HS-5 (cell line): Measurements from ENCODE around the gene DDR2.

Experiments
- DNase-seq: peaks from one replicate; pipeline ENCODE4 v3.0.0-alpha.2; 2012; ENCODE audit warnings: low read depth

The DDR2 gene

GRCh38 chr1:162699366-162699765 lies 67.1 kb downstream of the DDR2 start:
- no peak for DNase-seq

GRCh38 chr1:162700131-162700530 lies 67.9 kb downstream of the DDR2 start:
- no peak for DNase-seq

GRCh38 chr1:162701286-162701685 lies 69.0 kb downstream of the DDR2 start:
- no peak for DNase-seq

DNA sequence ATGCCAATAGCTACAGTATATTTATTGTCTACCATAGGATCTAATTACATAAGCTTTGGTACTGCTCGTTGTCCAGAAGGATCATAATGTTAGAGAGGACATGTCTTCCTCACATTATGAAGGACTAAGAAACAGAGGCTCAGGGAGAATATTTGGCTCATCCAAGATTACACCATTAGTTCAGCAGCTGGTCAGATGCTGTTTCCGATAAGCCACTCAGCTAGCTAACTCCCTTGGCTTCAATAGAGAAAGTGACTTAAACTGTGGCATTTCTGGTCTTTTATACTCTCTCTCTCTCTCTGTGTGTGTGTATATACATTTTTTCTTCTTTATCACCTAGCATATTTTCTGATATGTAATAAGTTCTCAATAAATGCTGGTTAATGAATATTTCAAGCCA lies 70.4 kb downstream of the DDR2 start:
- no peak for DNase-seq

DNA sequence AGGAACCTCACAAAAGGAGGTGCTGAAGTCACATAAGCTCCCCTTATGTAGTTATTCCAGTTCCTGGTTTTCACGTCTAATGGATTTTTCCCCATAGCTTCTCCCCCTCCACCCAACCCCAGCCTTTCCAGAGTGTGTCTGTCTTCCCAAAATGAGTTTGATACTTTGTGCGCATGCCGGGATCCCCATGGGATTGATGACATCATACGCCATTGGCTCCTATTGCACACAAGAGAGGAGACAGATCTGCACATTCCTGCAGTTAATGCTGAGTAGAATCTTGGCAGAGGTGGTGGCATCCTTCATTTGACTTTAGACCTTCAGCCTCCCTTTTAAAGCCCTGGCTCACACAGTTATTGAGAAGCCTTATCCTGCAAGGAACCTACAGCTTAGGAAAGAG lies 71.4 kb downstream of the DDR2 start:
- DNase-seq = no peak

DNA sequence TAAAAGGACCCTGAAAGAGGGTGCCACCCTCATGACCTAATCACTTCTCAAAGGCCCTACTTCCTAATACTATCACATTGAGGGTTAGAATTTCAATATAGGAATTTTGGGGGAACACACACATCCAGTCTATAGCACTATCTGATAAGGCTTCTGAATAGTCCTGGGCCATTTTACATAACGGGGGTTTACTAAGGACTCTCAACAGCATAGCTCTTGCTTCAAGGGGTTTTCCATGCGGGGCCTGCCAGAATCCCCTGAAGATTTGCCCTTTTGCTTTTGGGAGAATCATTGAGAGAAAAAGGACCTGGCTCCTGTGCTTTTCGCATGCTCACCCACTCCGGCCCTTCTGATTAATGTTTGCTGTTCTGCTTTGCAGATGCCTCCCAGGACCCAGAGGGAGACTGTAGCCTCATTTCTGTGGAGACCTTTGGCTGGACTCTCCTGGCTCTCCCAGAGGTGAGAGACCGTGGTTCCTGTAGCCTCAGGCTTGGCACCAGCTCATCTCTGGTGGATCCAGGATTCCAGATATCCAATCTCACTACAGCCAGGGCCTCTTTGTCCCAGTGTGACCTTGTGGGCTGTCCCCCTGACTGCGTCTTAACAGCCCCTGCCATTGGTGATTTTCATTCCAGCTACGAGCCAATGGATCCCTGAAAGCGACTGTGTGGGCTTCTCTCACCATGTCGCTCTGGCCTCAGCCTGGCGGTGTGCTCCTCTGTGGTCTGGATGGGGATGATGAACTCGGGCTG lies 72.6 kb downstream of the DDR2 start:
- DNase-seq = no peak

GRCh38 chr1:162706003-162706402 lies 73.7 kb downstream of the DDR2 start:
- DNase-seq = no peak

- DNase-seq = no peak
Observed at GRCh38 chr1:162706606-162707005, 74.3 kb downstream of the DDR2 start.

DNA sequence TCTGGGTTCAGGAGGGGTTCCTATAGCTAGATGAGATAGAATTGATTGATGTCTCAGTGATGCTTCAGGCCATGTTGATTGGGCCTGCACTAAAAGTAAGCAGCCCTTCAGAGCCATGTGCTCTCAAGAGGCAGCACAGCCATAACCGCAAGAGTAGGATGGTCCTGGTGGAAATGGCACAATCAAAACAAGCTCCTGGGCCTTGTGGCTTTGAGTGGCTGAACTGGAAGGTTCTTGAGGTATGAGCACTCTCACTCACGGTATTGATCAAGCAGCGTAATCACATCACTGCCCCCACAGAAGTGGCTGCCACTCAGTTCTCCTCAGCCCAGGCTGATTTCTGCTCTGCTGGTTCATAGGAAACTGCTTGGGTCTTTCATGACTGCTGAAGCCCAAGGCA lies 76.0 kb downstream of the DDR2 start:
- DNase-seq = no peak

DNA sequence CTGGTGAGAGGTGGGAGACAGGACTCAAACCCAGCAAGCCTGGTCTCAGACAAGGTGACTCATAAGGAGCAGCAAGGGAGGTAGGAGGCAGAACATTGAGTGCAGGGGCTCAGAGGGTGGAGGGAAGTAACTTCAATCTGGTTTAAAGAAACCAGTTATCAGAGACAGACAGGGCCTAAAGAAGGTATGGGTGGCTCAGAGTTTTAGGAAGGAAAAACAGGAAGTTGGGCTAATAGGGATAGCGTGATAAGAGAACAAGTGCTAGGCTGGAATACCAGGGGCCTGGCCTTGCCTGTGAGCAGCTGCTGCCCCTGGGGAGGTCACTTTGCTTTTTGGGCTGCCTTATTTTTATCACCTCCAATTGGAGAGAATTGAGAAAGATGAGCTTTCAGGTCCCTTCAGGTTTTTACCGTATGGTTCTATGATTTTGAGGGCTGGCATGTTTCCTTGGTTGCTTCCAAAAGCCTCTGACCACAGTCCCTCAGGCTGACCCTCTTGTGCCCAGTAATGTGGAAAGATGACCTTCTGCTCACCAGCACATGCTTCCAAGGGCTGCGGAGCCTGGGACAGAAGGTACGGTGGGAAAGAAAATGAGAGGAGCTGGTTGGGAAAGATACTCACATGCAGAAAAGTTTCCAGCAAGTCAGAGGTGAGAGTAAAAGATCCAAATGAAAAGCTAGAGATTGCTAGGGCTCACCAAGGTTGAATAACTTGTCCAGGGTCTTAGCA lies 77.0 kb downstream of the DDR2 start:
- no peak for DNase-seq

GRCh38 chr1:162709870-162710269 lies 77.6 kb downstream of the DDR2 start:
- no peak for DNase-seq

DNA sequence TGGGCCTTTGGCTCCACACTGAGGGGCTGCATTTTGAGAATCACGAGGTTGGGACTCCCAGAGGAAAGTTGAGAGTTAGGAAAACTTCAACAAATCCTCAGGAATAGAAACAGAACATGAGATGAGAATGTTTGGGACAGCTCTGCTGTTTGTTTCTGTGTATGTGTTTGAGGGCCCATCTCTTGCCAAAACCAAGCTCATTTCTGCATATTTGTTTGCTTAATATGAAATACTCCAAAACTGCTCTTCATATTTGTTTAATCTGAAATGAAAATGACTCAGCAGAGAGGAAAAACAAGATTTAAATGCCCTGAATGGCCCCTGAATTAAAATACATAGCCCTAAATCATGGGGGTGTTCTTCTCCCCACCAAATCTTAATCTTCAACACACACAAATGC lies 78.1 kb downstream of the DDR2 start:
- DNase-seq = no peak

GRCh38 chr1:162710780-162711465 lies 78.7 kb downstream of the DDR2 start:
- no peak for DNase-seq

GRCh38 chr1:162712317-162713029 lies 80.2 kb downstream of the DDR2 start:
- DNase-seq = no peak

GRCh38 chr1:162716123-162716522 lies 83.9 kb downstream of the DDR2 start:
- DNase-seq = no peak

- DNase-seq = no peak
Observed at GRCh38 chr1:162716552-162716951, 84.3 kb downstream of the DDR2 start.

DNA sequence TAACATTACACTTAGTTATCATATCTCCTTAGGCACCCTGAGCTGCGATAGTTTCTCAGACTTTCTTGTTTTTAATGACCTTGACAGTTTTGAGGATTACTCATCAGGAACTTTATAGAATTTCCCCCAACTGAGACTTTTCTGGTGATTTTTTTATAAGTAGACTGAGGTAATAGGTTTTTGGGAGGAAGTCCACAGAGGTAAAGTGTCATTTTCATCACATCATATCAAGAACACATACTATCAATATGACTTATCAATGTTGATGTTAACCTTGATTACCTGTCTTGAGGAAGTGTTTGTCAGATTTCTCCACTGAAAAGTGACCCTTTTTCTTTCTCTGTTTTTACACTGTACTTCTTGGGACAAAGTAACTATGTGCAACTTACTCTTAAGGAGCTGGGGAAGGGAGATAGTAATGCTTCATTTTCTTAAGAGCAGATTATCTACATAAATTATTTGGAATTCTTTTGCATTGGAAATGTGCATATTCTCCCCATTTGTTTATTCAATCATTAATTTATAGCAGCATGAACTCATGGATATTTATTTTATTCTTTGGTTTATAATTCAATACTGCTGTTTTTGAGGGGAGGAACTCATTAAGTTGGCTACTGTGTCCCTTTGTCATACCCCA lies 85.4 kb downstream of the DDR2 start:
- DNase-seq = no peak

DNA sequence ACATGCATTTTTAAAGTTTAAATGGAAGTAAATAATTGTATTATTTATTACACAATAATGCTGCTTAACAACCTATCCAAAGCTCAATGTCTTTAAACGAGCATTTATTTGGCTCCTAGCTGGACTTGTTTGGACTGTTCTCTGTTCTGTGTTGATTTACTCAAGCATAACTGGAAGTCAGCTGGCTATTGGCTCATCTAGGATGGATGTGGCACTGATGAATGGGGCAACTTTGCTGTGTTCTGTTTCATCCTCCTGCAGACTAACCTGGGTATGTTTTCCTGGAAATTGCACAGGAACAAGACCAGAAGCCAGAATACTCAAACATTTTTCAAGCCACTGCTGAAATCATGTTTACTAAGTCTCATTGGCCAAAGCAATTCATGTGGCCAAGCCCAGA lies 87.4 kb downstream of the DDR2 start:
- no peak for DNase-seq

GRCh38 chr1:162720996-162721395 lies 88.7 kb downstream of the DDR2 start:
- DNase-seq = no peak

DNA sequence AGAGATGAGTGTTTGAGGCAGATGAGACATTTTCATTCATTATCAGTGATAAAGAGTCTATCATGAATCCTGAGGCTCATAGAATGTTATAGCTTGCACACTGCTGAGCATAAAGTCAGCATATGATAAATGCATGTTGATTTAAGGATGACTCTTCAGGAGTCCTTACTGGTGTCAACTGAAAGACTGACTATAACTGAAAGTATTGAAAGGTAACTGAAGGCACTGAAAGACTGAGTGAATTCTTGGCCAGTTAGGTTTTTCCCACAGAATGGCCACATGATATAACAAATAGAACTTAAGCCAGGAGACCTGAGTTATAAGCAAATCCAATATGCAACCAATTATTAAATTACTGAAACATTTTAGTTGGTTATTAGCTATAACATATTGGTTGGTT lies 89.2 kb downstream of the DDR2 start:
- no peak for DNase-seq

DNA sequence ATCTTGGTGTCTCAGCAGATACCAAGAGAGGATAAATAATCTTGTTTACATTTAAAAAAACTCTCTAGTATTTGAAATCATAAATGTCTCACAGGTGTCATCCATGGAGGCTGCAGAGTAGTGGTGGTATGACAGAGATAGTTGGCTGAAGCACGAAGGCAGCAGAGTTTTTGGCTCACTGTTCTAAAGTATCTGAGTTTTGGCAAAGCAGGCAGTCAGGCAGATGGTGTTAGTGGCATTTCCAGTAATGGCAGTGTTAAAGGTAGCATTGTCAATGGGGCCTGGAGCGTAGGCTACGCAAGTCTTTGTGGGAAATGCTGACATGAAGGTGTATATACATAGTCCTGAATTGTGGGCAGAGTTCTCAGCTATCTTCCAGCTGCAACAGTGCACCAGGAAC lies 89.8 kb downstream of the DDR2 start:
- DNase-seq = no peak

DNA sequence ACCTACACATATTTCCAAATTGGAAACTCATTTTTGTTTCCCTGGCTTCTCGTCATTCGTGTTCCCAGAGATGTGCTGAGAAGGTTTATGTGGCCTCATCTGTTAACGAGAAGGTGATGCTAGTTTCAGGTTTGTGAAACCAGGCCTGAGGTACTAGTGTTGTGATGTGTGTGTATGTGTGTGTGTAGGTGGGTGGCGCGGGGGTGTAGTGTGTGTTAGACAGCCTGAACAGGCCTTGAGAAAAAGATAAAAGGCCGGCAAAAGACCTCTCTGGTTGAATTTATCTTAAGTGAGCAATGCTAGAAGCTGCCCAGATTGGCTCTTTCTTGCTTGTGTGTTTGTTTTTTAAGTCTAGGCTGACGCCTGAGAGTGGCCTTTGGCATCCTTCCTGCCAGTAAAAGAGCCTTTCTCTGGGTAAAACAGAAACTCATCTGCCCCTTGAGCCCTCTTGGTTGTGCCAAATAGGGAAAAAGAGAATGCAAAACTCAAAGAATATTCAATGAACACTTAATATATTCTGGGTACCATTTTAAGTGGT lies 92.4 kb downstream of the DDR2 start:
- no peak for DNase-seq
